ENCODE data around the gene NGDN.

Gene NGDN

GRCh38 chr14:23521785-23522640, 52.5 kb downstream of the NGDN start:
- H3K27me3 ChIP-seq = no peaks in the 10 kb centered on the region
- DNase-seq = no peak
- no peak overlapping the region for H3K4me3 ChIP-seq (ENCODE audit: low read depth, low read length)
- H3K36me3 ChIP-seq = no peaks in the 10 kb centered on the region; the same call in 1 of the 2 replicates
- no peak for TF ChIP-seq CTCF (IDR thresholded peaks at IDR 0.05; ENCODE audit: low read depth, low read length)
- H3K4me1 ChIP-seq = no peaks in the 10 kb centered on the region
- no peaks in the 10 kb centered on the region for H3K9me3 ChIP-seq

- Histone ChIP-seq H3K36me3 (no peaks in the 10 kb centered on the region; the same call in 1 of the 2 replicates), H3K4me1 (no peaks in the 10 kb centered on the region), H3K9me3 (no peaks in the 10 kb centered on the region), H3K27me3 (no peaks in the 10 kb centered on the region), H3K4me3 (ENCODE audit: low read depth, low read length) (no peak overlapping the region)
- no peak for TF ChIP-seq CTCF (IDR thresholded peaks at IDR 0.05; ENCODE audit: low read depth, low read length)
- DNase-seq = no peak
These were observed 53.2 kb downstream of the NGDN start for GRCh38 chr14:23522643-23523198.

- Histone ChIP-seq H3K27me3 (no peaks in the 10 kb centered on the region), H3K36me3 (no peaks in the 10 kb centered on the region; the same call in 1 of the 2 replicates), H3K4me3 (ENCODE audit: low read depth, low read length) (no peak overlapping the region), H3K9me3 (no peaks in the 10 kb centered on the region), H3K4me1 (no peaks in the 10 kb centered on the region)
- no peak for TF ChIP-seq CTCF (IDR thresholded peaks at IDR 0.05; ENCODE audit: low read depth, low read length)
- DNase-seq = no peak
These were observed 53.9 kb downstream of the NGDN start for GRCh38 chr14:23523229-23524016.

- Histone ChIP-seq H3K36me3 (no peaks in the 10 kb centered on the region; the same call in 1 of the 2 replicates), H3K4me1 (no peaks in the 10 kb centered on the region), H3K9me3 (no peaks in the 10 kb centered on the region), H3K4me3 (ENCODE audit: low read depth, low read length) (no peak overlapping the region), H3K27me3 (no peaks in the 10 kb centered on the region)
- no peak for DNase-seq
- no peak for TF ChIP-seq CTCF (IDR thresholded peaks at IDR 0.05; ENCODE audit: low read depth, low read length)
These were observed 55.5 kb downstream of the NGDN start for GRCh38 chr14:23524954-23525353.

- TF ChIP-seq CTCF (IDR thresholded peaks at IDR 0.05; ENCODE audit: low read depth, low read length) = no peak
- Histone ChIP-seq H3K27me3 (no peaks in the 10 kb centered on the region), H3K36me3 (no peaks in the 10 kb centered on the region; the same call in 1 of the 2 replicates), H3K4me3 (ENCODE audit: low read depth, low read length) (no peak overlapping the region), H3K4me1 (no peaks in the 10 kb centered on the region), H3K9me3 (no peaks in the 10 kb centered on the region)
- no peak for DNase-seq
These were observed 56.1 kb downstream of the NGDN start for GRCh38 chr14:23525611-23526010.
